HL-60 (cell line): Measurements from ENCODE around the gene MMP15.

Experiments used
- DNase-seq, 2 experiments: peaks; one replicate each; pipeline ENCODE4 v3.0.0-alpha.2; 2010 to 2020; ENCODE audit warnings: low read depth in 1 of 2, low spot score in 1 of 2
- H3K27ac ChIP-seq: fragments of 250-450 bp; sonication (Bioruptor Pico); replicated peaks from 2 replicates; pipeline ENCODE4 v1.5.1; 2020; ENCODE audit warnings: mild to moderate bottlenecking, moderate library complexity
- H3K27me3 ChIP-seq: fragments of 250-450 bp; sonication (Bioruptor Pico); 2 replicates; pipeline ENCODE4 v1.5.1; 2021; ENCODE audit warnings: mild to moderate bottlenecking, moderate library complexity; ENCODE audit not compliant: insufficient read depth, poor library complexity, severe bottlenecking
- H3K4me3 ChIP-seq: replicated peaks from 2 replicates; pipeline ENCODE4 v1.5.1; 2011; ENCODE audit warnings: mild to moderate bottlenecking, control low read depth, low read length; ENCODE audit not compliant: insufficient read depth
- GABPA ChIP-seq: IDR thresholded peaks from 2 replicates; pipeline ENCODE4 v1.6.1; 2012; ENCODE audit warnings: low read depth
- POLR2AphosphoS5 ChIP-seq: IDR thresholded peaks from 2 replicates; pipeline ENCODE4 v1.6.1; 2012; ENCODE audit warnings: low read depth
- SPI1 ChIP-seq: IDR thresholded peaks from 2 replicates; pipeline ENCODE4 v1.6.1; 2012; ENCODE audit warnings: low read depth, mild to moderate bottlenecking, borderline replicate concordance
- TF ChIP-seq, protein P1 (sequence below): IDR thresholded peaks from 2 replicates; pipeline ENCODE4 v1.6.1; 2012; ENCODE audit warnings: low read depth; ENCODE audit not compliant: insufficient replicate concordance
- TF ChIP-seq, protein P2 (sequence below): IDR thresholded peaks from one replicate; pipeline ENCODE4 v1.5.1; 2011; ENCODE audit warnings: low read length, control low read depth, inconsistent platforms; ENCODE audit not compliant: insufficient read depth

Gene MMP15

DNA sequence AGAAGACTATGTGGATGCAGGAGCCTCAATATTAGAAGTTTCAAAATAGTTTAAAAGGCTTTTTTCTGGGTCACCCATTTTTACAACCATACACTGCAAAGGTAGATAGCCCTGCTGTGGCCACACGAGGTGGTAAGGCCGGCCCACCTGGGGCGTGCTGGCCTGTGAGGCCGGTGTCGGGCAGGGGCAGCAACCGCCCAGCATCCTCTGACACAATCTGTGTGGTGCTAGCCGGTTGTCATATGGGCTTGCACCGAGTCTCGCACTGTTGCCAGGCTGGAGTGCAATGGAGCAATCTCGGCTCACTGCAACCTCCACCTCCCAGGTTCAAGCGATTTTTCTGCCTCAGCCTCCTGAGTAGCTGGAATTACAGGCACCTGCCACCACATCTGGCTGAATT, 59.6 kb downstream of the MMP15 start:
- DNase-seq = no peak
- H3K4me3 ChIP-seq = no peak overlapping the region
- TF ChIP-seq GABPA = no peak
- H3K27ac ChIP-seq = no peak overlapping the region
- no peaks in the 10 kb centered on the region for H3K27me3 ChIP-seq

DNA sequence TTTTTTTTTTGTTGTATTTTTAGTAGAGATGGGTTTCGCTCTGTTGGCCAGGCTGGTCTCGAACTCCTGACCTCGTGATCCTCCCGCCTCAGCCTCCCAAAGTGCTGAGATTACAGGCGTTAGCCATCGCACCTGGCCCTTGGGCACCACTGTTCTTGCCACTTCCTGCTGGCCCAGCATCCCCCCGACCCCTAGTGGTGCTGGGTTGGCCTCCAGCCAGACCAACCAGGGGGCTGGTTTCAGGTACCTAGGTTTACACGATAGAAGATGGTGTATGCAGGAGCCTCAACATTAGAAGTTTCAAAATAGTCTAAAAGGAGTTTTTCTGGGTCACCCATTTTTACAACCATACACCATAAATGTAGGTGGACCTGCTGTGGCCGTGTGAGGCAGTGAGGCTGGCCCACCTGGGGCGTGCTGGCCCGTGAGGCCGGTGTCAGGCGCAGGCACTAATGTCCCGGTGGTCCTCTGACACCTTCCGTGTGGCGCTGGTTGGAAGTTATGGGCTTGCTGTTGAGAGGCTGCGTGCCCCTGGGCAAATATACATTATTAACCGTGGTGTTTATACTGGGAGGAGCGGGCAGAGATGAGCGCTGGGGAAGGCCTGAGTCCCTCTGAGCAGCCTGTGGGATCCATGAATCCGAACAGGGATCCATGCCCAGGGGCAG, 60.2 kb downstream of the MMP15 start:
- TF ChIP-seq, protein P1, sequence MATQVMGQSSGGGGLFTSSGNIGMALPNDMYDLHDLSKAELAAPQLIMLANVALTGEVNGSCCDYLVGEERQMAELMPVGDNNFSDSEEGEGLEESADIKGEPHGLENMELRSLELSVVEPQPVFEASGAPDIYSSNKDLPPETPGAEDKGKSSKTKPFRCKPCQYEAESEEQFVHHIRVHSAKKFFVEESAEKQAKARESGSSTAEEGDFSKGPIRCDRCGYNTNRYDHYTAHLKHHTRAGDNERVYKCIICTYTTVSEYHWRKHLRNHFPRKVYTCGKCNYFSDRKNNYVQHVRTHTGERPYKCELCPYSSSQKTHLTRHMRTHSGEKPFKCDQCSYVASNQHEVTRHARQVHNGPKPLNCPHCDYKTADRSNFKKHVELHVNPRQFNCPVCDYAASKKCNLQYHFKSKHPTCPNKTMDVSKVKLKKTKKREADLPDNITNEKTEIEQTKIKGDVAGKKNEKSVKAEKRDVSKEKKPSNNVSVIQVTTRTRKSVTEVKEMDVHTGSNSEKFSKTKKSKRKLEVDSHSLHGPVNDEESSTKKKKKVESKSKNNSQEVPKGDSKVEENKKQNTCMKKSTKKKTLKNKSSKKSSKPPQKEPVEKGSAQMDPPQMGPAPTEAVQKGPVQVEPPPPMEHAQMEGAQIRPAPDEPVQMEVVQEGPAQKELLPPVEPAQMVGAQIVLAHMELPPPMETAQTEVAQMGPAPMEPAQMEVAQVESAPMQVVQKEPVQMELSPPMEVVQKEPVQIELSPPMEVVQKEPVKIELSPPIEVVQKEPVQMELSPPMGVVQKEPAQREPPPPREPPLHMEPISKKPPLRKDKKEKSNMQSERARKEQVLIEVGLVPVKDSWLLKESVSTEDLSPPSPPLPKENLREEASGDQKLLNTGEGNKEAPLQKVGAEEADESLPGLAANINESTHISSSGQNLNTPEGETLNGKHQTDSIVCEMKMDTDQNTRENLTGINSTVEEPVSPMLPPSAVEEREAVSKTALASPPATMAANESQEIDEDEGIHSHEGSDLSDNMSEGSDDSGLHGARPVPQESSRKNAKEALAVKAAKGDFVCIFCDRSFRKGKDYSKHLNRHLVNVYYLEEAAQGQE = no peak
- TF ChIP-seq GABPA (no peak), SPI1 (no peak), POLR2AphosphoS5 (no peak)
- TF ChIP-seq, protein P2, sequence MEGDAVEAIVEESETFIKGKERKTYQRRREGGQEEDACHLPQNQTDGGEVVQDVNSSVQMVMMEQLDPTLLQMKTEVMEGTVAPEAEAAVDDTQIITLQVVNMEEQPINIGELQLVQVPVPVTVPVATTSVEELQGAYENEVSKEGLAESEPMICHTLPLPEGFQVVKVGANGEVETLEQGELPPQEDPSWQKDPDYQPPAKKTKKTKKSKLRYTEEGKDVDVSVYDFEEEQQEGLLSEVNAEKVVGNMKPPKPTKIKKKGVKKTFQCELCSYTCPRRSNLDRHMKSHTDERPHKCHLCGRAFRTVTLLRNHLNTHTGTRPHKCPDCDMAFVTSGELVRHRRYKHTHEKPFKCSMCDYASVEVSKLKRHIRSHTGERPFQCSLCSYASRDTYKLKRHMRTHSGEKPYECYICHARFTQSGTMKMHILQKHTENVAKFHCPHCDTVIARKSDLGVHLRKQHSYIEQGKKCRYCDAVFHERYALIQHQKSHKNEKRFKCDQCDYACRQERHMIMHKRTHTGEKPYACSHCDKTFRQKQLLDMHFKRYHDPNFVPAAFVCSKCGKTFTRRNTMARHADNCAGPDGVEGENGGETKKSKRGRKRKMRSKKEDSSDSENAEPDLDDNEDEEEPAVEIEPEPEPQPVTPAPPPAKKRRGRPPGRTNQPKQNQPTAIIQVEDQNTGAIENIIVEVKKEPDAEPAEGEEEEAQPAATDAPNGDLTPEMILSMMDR = no peak
- DNase-seq = no peak
- Histone ChIP-seq H3K27ac (no peak overlapping the region), H3K4me3 (no peak overlapping the region), H3K27me3 (no peaks in the 10 kb centered on the region)

DNA sequence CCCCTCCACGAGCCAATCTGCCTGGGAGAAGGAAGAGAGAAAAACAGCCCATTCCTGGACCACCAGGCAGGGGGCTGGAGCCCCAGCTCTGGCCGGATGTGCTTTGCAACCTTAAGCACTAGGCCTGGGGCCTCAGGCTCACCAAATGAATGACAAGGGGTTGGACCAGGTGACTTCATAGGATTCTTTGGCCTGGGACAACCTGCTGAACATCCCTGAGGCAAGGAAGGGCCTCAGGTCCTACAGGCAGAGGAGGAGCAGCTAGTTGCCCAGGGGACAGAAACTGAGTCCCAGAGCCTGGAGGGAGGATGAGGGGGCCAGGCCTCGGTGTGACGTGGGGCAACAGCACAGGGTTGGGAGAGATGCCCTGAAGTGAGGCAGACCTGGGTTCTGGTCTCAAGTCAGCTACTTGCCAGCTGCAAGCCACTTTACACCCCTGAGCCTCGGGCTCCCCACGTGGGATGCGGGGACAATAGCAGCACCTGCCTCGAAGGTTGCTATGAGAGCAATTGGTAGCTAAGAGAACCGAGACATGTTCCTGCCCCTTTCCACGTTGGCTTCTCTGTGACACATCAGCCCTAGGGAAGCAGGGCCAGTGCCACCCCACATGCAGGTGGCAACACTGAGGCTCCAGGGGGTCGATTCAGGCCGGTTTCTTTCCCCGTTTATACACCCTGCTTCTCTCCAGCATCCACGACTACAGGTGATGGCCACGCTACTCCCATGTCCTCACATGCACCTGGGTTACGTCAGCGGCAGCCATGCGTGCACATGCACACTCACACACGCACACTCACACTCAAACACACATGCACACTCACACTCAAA, 61.0 kb downstream of the MMP15 start:
- H3K27me3 ChIP-seq = no peaks in the 10 kb centered on the region
- TF ChIP-seq, protein P1 = no peak
- TF ChIP-seq, protein P2 = no peak
- TF ChIP-seq POLR2AphosphoS5 (no peak), GABPA (no peak), SPI1 (no peak)
- no peak for DNase-seq
- no peak overlapping the region for H3K27ac ChIP-seq
- H3K4me3 ChIP-seq = no peak overlapping the region

DNA sequence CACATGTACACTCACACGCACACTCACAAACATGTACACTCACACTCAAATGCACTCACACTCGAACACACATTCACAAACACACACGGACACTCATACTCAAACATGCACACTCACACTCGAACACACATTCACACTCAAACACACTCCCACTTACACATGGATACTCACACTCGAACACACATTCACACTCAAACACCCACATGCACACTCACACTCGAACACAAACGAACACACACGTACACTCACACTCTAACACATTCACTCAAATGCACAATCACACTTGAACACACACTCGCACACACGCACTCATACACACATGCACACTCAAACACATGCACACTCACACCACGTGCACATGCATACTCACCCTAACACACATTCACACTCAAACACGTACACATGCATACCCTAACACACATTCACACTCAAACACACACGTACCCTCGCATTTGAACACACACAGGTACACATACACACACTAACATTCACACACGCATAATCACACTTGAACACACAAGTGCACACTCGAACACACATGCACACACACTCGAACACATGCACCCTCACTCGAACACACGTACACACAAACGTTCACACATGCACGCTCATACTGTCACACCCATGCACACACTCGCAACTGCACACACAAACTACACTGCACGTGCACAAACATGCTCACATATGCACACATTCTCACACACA, 61.8 kb downstream of the MMP15 start:
- Histone ChIP-seq H3K27ac (no peak overlapping the region), H3K27me3 (no peaks in the 10 kb centered on the region), H3K4me3 (no peak overlapping the region)
- TF ChIP-seq, protein P2 = no peak
- TF ChIP-seq GABPA = no peak
- TF ChIP-seq, protein P1 = no peak
- no peak for TF ChIP-seq SPI1
- TF ChIP-seq POLR2AphosphoS5 = no peak
- DNase-seq = no peak
